Fibroblast of lung (primary cell): Measurements from ENCODE around the gene LUZP2. TPM values are rescaled to one million over a fixed set of nuclear protein-coding genes. Genes with fewer than 3 reads are reported as not detected.
A peak's percentile ranks its signal among the peaks of the same experiment; 100 is the strongest.

Experiments used
- DNase-seq, 2 donors: peaks; one replicate each; pipeline versions ENCODE4 v3.0.0 to v3.0.0-alpha.2; 2010; ENCODE audit warnings: low read depth in 2 of 2
- H2AFZ ChIP-seq: 2 replicates; pipeline ENCODE4 v1.5.1; 2012; ENCODE audit warnings: low read length, control low read depth, inconsistent platforms
- H3K27ac ChIP-seq: 2 replicates; pipeline ENCODE4 v1.5.1; 2011; ENCODE audit warnings: low read length, control low read depth; ENCODE audit not compliant: insufficient read depth
- H3K27me3 ChIP-seq: 2 replicates; pipeline ENCODE4 v1.5.1; 2011; ENCODE audit warnings: mild to moderate bottlenecking, low read length; ENCODE audit not compliant: control insufficient read depth, insufficient read depth
- H3K36me3 ChIP-seq: 2 replicates; pipeline ENCODE4 v1.5.1; 2011; ENCODE audit warnings: low read length; ENCODE audit not compliant: control insufficient read depth, insufficient read depth
- H3K4me1 ChIP-seq: 2 replicates; pipeline ENCODE4 v1.5.1; 2011; ENCODE audit warnings: low read length; ENCODE audit not compliant: control insufficient read depth, insufficient read depth; ENCODE audit errors: extremely low read depth
- H3K4me2 ChIP-seq: 2 replicates; pipeline ENCODE4 v1.5.1; 2011; ENCODE audit warnings: low read length, control low read depth; ENCODE audit not compliant: insufficient read depth; ENCODE audit errors: extremely low read depth
- H3K4me3 ChIP-seq, 4 experiments: fragments of 200-600 bp in 1 of 4; sonication (generic) in 1 of 4; replicated peaks in 1 of 4; 2 replicates each; pipeline ENCODE4 v1.5.1; 2011 to 2016; ENCODE audit warnings: low read length in 4 of 4, low read depth in 3 of 4, mild to moderate bottlenecking in 3 of 4, control low read depth in 2 of 4, inconsistent platforms in 1 of 4, mixed read lengths in 1 of 4; ENCODE audit not compliant: insufficient read depth in 1 of 4; ENCODE audit errors: control extremely low read depth in 1 of 4
- H3K79me2 ChIP-seq: 2 replicates; pipeline ENCODE4 v1.5.1; 2012; ENCODE audit warnings: mild to moderate bottlenecking, low read length, inconsistent platforms; ENCODE audit not compliant: control insufficient read depth, insufficient read depth
- H3K9ac ChIP-seq: 2 replicates; pipeline ENCODE4 v1.5.1; 2011; ENCODE audit warnings: mild to moderate bottlenecking, low read length, control low read depth; ENCODE audit not compliant: insufficient read depth
- H3K9me3 ChIP-seq: 2 replicates; pipeline ENCODE4 v1.5.1; 2012; ENCODE audit warnings: low read depth, low read length; ENCODE audit not compliant: control insufficient read depth, insufficient read depth
- H4K20me1 ChIP-seq: 2 replicates; pipeline ENCODE4 v1.5.1; 2011; ENCODE audit warnings: low read length; ENCODE audit not compliant: control insufficient read depth, insufficient read depth; ENCODE audit errors: extremely low read depth
- CTCF ChIP-seq, 2 donors: IDR thresholded peaks in 1 of 2; conservative IDR thresholded peaks in 1 of 2; 1 replicate in 1 of 2; 2 replicates in 1 of 2; pipeline ENCODE4 v1.5.1; 2011 to 2012; ENCODE audit warnings: low read length in 2 of 2, control low read depth in 1 of 2, inconsistent platforms in 1 of 2, low read depth in 1 of 2, mild to moderate bottlenecking in 1 of 2
- EZH2 ChIP-seq: IDR thresholded peaks from 2 replicates; pipeline ENCODE4 v1.5.1; 2012; ENCODE audit warnings: low read length, control low read depth, mild to moderate bottlenecking; ENCODE audit errors: missing control alignments
- polyA plus RNA-seq, 2 donors: library from polyadenylated mRNA; depleted of rRNA in 1 of 2; stranded (reverse) in 1 of 2; unstranded in 1 of 2; fragments of >200 nt; gene quantifications; 2 replicates each; pipeline ENCODE4 v1.2.1, GENCODE V29; 2011 to 2012; ENCODE audit warnings: missing spikeins in 1 of 2
- total RNA-seq: library from RNA; depleted of rRNA; stranded (reverse); fragments of >200 nt; gene quantifications from 2 replicates; pipeline ENCODE4 v1.2.1, GENCODE V29; 2014

LUZP2 gene
- total and polyA plus RNA-seq, 2 donors (not counting 1 experiment from before 2014, with no cell fraction given): 0.03 to 0.50 TPM

GRCh38 chr11:24589064-24589463 lies 92.2 kb downstream of the LUZP2 start:
- Histone ChIP-seq H3K27me3 (no peaks in the 10 kb centered on the region), H3K27ac (no peak overlapping the region), H3K4me3 (no peak overlapping the region), H2AFZ (no peak overlapping the region), H3K9ac (no peak overlapping the region), H3K79me2 (no peaks in the 10 kb centered on the region), H3K4me2 (no peak overlapping the region), H3K9me3 (no peaks in the 10 kb centered on the region), H3K36me3 (no peaks in the 10 kb centered on the region), H3K4me1 (peaks cover 2% of the 10 kb centered on the region), H4K20me1 (no peaks in the 10 kb centered on the region)
- DNase-seq: no peak
- no peak for TF ChIP-seq CTCF (conservative IDR thresholded peaks at IDR 0.05 in 1 of 2, IDR thresholded peaks at IDR 0.05 in 1 of 2; ENCODE audit: low read depth in 1 of 2, low read length in 2 of 2)
- TF ChIP-seq EZH2: no peak

GRCh38 chr11:24591283-24591682 lies 94.4 kb downstream of the LUZP2 start:
- Histone ChIP-seq H3K4me2 (no peak overlapping the region), H2AFZ (no peak overlapping the region), H3K79me2 (no peaks in the 10 kb centered on the region), H3K4me3 (no peak overlapping the region), H3K9ac (no peak overlapping the region), H4K20me1 (no peaks in the 10 kb centered on the region), H3K27ac (no peak overlapping the region), H3K9me3 (no peaks in the 10 kb centered on the region), H3K27me3 (no peaks in the 10 kb centered on the region), H3K36me3 (no peaks in the 10 kb centered on the region), H3K4me1 (peaks cover 2% of the 10 kb centered on the region)
- TF ChIP-seq EZH2 (no peak), CTCF (conservative IDR thresholded peaks at IDR 0.05 in 1 of 2, IDR thresholded peaks at IDR 0.05 in 1 of 2; ENCODE audit: low read depth in 1 of 2, low read length in 2 of 2) (no peak)
- peak in 1 of 2 donors; percentile 17 for DNase-seq

- Histone ChIP-seq H4K20me1 (no peaks in the 10 kb centered on the region), H3K4me1 (peaks cover 2% of the 10 kb centered on the region), H2AFZ (no peak overlapping the region), H3K27me3 (no peaks in the 10 kb centered on the region), H3K27ac (no peak overlapping the region), H3K4me2 (no peak overlapping the region), H3K79me2 (no peaks in the 10 kb centered on the region), H3K36me3 (no peaks in the 10 kb centered on the region), H3K9me3 (no peaks in the 10 kb centered on the region), H3K4me3 (no peak overlapping the region), H3K9ac (no peak overlapping the region)
- TF ChIP-seq CTCF (conservative IDR thresholded peaks at IDR 0.05 in 1 of 2, IDR thresholded peaks at IDR 0.05 in 1 of 2; ENCODE audit: low read depth in 1 of 2, low read length in 2 of 2) (no peak), EZH2 (no peak)
- DNase-seq: peak; percentile 32 to 59
Measured at GRCh38 chr11:24592360-24592759, 95.5 kb downstream of the LUZP2 start.
